Mesodermal cell (in vitro differentiated cells): ENCODE measurements around the gene GBF1.
A peak's percentile ranks its signal among the peaks of the same experiment; 100 is the strongest.

Source experiments
- H3K27ac ChIP-seq: 2 replicates; pipeline ENCODE4 v1.7.0; 2013; ENCODE audit warnings: mild to moderate bottlenecking, low read depth, low read length, moderate library complexity; ENCODE audit not compliant: severe bottlenecking
- H3K36me3 ChIP-seq: 2 replicates; pipeline ENCODE4 v1.7.1; 2013; ENCODE audit warnings: mild to moderate bottlenecking, low read length, moderate library complexity; ENCODE audit not compliant: control insufficient read depth, insufficient read depth
- H3K4me1 ChIP-seq: one replicate; pipeline ENCODE4 v1.7.1; 2013; ENCODE audit warnings: mild to moderate bottlenecking, low read length; ENCODE audit not compliant: insufficient read depth, control insufficient read depth, poor library complexity, severe bottlenecking
- H3K4me3 ChIP-seq: 2 replicates; pipeline ENCODE4 v1.7.0; 2013; ENCODE audit warnings: low read length, control low read depth, mild to moderate bottlenecking; ENCODE audit not compliant: insufficient read depth, poor library complexity, severe bottlenecking; ENCODE audit errors: extremely low read depth
- H3K9me3 ChIP-seq: 2 replicates; pipeline ENCODE4 v1.7.1; 2013; ENCODE audit warnings: mild to moderate bottlenecking, low read length, moderate library complexity; ENCODE audit not compliant: control insufficient read depth
- WGBS, 2 experiments: methylation state at CpG; one replicate each; pipeline ENCODE4 v1.1.5; 2013; ENCODE audit warnings: missing lambda C conversion rate in 2 of 2; ENCODE audit not compliant: insufficient coverage in 2 of 2; 5-methylcytosine and 5-hydroxymethylcytosine counted together

GBF1 gene

GRCh38 chr10:102401735-102402511, 156.6 kb downstream of the GBF1 start:
- Histone ChIP-seq H3K36me3 (peaks cover 26% of the 10 kb centered on the region), H3K4me3 (no peak overlapping the region), H3K27ac (no peak overlapping the region), H3K4me1 (peaks cover 15% of the 10 kb centered on the region), H3K9me3 (no peaks in the 10 kb centered on the region)
- WGBS, 2 experiments: 79% methylated on average over 12 to 13 of the region's 18 CpGs

- H3K27ac ChIP-seq: no peak overlapping the region
- no peaks in the 10 kb centered on the region for H3K9me3 ChIP-seq
- WGBS, 2 experiments: no CpG with 5 or more reads among the region's 5 CpGs
- no peak overlapping the region for H3K4me3 ChIP-seq
- peaks cover 24% of the 10 kb centered on the region for H3K36me3 ChIP-seq
- H3K4me1 ChIP-seq: peaks cover 15% of the 10 kb centered on the region
Measured at GRCh38 chr10:102402512-102402896, 157.2 kb downstream of the GBF1 start.

GRCh38 chr10:102403115-102403514, 157.8 kb downstream of the GBF1 start:
- peaks cover 19% of the 10 kb centered on the region for H3K36me3 ChIP-seq
- peaks cover 15% of the 10 kb centered on the region for H3K4me1 ChIP-seq
- WGBS, 2 experiments: 85 to 98% methylated on average over 4 to 5 of the region's 13 CpGs
- H3K4me3 ChIP-seq: no peak overlapping the region
- no peak overlapping the region for H3K27ac ChIP-seq
- H3K9me3 ChIP-seq: no peaks in the 10 kb centered on the region

DNA sequence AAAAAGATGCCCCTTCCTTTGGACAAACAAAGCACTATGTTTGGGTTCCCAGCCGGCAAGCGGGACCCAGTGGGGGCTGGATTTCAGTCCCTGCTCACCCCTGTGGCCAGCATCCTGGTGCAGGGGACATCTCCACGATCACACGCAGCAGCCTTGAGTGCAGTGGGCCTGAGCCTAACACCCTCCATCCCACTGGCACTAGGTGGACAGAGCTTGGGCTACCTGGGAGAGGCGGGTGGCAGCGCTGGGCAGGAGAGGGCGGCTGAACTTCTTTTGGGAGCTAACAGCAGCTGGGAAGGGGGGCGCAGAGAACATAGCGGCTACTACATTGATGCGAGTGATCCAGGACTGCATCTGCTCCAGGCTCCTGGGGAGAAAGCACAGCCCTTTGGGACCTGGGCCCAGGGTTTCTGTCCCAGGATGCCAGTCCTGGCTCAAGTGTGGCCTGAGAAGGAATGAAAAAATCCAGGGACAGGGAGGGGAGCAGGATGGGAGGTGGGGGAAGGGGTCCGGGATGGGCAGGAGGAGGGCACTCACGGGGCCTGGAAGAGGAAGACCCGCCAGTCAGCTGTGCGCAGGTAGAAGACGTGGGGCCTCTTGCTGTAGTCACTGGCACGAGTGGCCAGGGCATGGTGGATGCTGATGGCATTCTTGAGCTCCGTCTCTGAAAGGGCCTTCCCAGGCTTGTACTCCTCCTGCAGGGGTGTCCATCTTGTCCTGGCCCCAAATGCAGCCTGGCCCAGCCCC, 159.2 kb downstream of the GBF1 start:
- 93 to 97% methylated on average over 15 to 17 of the region's 17 CpGs for WGBS, 2 experiments
- Histone ChIP-seq H3K27ac (no peak overlapping the region), H3K4me1 (peaks cover 19% of the 10 kb centered on the region), H3K4me3 (no peak overlapping the region), H3K36me3 (peaks cover 13% of the 10 kb centered on the region), H3K9me3 (no peaks in the 10 kb centered on the region)

DNA sequence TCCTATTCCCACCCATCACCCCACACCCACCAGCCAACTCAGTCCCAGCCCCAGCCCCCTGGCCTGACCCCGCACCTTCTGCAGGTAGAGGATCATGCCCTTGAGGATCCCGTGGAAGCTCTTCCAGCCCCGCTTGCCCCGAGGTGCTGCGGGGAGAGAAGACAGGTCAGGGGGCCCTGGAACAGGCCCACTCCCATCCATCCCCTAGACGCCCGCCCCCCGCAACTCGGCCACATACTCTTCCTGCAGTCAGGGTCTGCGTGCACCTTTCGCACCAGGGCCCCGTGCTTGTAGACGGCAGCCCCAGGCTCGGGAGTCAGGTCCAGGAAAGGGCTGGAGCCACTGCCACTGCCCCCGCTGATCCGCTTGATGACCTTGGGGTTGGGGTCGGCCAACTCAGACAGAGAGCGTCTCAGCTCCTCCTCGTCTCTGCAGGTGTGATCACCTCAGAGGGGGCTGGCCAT, 159.8 kb downstream of the GBF1 start:
- Histone ChIP-seq H3K4me3 (no peak overlapping the region), H3K36me3 (peaks cover 13% of the 10 kb centered on the region), H3K27ac (no peak overlapping the region), H3K9me3 (no peaks in the 10 kb centered on the region), H3K4me1 (peaks cover 24% of the 10 kb centered on the region)
- WGBS, 2 experiments: 89 to 93% methylated on average over 14 to 19 of the region's 19 CpGs

GRCh38 chr10:102405632-102406031, 160.3 kb downstream of the GBF1 start:
- Histone ChIP-seq H3K9me3 (no peaks in the 10 kb centered on the region), H3K27ac (no peak overlapping the region), H3K4me3 (no peak overlapping the region), H3K4me1 (peaks cover 29% of the 10 kb centered on the region), H3K36me3 (peaks cover 10% of the 10 kb centered on the region)
- 89 to 100% methylated on average over 2 to 4 of the region's 6 CpGs for WGBS, 2 experiments

DNA sequence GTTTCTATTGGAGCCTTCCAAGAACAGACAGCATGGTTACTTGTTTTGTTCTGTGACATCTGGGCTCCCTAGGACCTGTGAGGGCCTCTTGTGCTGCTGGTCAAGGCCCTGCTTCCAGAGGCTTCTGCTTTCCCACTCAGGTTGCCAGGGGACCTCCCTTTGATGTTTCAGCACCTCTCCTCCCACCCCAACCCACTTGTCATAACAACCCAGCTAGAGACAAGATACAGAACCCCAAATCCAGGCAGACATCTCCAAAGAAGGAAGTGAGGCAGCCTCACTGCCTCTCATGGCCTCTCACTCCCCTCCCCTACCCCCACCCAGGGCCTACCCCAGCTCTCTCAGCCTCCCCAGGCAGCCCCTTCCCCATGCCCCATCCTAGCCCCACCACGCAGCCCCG, 161.5 kb downstream of the GBF1 start:
- Histone ChIP-seq H3K4me3 (no peak overlapping the region), H3K36me3 (no peaks in the 10 kb centered on the region), H3K4me1 (peaks cover 21% of the 10 kb centered on the region), H3K27ac (no peak overlapping the region), H3K9me3 (no peaks in the 10 kb centered on the region)
- WGBS, 2 experiments: no CpG with 5 or more reads among the region's 2 CpGs

DNA sequence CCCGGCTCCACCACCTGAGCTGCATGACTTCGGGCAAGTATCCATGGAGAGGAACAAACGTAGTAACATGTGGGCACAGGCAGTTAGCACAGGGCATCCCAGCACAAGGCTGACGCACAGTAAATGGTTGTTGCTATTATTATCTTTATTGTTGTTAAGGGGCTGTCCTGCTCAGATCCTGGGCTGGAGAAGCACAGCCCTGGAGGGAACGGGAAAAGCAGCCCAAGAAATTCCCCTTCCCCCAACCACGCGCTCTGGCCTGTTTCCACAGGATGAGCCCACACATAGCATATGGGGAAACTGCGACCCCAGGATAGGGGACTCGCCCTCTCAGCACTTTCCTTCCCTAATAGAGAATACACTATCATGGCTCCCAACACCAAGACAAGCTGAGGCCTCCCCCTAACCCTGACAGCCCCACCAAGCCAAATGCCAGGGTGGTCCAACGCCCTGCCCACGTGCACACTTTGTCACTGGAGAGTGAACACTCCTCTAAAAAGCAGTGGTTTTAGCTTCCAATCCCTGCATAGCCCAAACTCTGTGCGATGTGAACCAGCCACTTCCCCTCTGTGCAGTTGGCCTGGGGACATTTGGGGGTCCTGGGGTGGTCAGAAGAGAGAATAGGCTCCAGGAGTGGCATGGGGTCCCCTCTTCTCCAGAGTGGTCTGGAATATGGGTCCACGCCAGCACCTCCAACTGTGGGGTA, 162.2 kb downstream of the GBF1 start:
- Histone ChIP-seq H3K4me3 (no peak overlapping the region), H3K27ac (no peak overlapping the region), H3K9me3 (no peaks in the 10 kb centered on the region), H3K4me1 (peaks cover 14% of the 10 kb centered on the region), H3K36me3 (no peaks in the 10 kb centered on the region)
- WGBS, 2 experiments: 86 to 93% methylated on average over 7 to 11 of the region's 13 CpGs

DNA sequence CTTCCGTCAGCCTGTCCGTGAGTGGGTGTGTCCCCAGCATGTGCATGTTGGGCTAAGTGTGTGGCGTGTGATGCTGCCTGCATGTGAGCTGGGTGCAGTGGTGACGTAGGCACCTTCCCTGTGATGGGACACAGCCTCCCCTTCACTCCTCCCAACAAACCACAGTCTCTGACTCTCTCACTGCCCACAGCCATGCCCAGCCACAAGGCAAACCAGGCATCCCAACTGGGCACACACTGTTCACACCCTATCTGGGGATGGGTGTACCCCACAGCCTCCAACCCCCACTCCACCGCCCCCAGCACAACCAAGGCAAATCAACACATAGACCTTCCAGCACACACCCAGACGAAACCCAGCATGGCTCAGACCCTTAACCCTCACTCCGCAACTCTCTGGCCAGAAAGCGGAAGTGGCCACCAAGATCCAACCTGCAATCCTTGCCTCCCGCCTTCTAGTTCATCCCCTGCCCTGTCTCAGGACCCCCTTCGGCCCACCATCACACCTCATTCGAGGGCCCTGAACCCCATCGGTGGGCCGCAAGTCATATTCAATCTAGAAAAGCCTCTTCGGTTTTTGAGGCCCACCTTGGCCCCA, 162.9 kb downstream of the GBF1 start:
- Histone ChIP-seq H3K27ac (no peak overlapping the region), H3K36me3 (no peaks in the 10 kb centered on the region), H3K4me1 (peaks cover 14% of the 10 kb centered on the region), H3K9me3 (no peaks in the 10 kb centered on the region), H3K4me3 (peak overlapping the region; percentile 36)
- WGBS, 2 experiments: 77 to 78% methylated on average over 8 to 12 of the region's 14 CpGs

DNA sequence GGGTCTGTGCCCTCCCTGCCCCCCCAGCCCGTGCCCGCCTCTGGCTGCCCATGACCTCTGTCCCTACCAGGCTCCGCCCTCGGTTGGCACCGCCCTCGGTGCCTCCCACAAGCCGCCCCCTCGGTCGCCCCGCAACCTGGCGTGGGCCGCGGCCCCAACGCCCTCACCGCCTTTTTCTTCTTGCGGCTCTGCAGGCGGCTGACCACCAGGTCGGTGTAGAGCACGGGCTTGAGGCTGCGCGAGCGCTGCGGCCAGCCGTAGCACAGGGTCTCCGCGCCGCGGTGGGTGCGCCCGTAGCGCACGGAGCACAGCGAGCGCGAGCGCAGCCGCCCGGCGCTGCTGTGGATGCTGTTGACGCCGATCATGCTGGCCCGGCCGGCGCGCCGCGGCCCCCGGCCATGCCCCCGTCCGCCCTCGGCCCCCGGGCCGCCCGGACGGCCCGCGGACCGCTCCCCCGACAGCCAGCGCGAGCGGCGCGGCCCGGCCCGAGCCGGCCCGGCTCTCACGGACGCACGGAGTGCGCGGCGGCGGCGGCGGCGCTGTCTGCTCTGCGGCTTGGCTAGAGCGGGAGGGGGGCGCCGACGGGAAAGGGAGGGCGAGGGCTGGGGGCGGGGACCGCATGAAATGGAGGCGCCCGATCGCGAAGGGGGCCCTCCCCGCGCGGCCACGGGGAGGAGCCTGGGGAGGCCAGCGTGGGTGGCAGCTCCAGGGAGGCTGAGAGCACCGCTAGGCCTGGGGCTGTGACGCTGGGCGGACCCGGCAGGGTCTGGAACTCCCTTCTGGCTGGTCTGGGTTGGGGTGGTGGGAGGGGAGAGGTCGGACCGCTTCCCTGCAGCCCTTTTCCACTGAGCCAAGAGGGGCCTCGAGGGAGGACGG, 163.6 kb downstream of the GBF1 start:
- Histone ChIP-seq H3K36me3 (no peaks in the 10 kb centered on the region), H3K27ac (no peak overlapping the region), H3K4me3 (peak overlapping the region; percentile 36), H3K4me1 (peaks cover 14% of the 10 kb centered on the region), H3K9me3 (no peaks in the 10 kb centered on the region)
- 1 to 3% methylated on average over 57 to 70 of the region's 103 CpGs for WGBS, 2 experiments
